ENCODE measurements around the gene HSPA4L.

Gene HSPA4L

GRCh38 chr4:127782275-127783025 lies at the start of gene HSPA4L:
TSS of gene HSPA4L (plus strand) at chr4:127782322. CDS start at chr4:127782551, 229 bp downstream.
- H3K4me3 ChIP-seq (ENCODE audit: low read depth, low read length) = peak within 1 kb of the TSS; percentile 90
- TF ChIP-seq, protein P1, sequence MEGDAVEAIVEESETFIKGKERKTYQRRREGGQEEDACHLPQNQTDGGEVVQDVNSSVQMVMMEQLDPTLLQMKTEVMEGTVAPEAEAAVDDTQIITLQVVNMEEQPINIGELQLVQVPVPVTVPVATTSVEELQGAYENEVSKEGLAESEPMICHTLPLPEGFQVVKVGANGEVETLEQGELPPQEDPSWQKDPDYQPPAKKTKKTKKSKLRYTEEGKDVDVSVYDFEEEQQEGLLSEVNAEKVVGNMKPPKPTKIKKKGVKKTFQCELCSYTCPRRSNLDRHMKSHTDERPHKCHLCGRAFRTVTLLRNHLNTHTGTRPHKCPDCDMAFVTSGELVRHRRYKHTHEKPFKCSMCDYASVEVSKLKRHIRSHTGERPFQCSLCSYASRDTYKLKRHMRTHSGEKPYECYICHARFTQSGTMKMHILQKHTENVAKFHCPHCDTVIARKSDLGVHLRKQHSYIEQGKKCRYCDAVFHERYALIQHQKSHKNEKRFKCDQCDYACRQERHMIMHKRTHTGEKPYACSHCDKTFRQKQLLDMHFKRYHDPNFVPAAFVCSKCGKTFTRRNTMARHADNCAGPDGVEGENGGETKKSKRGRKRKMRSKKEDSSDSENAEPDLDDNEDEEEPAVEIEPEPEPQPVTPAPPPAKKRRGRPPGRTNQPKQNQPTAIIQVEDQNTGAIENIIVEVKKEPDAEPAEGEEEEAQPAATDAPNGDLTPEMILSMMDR (IDR thresholded peaks at IDR 0.05; ENCODE audit: low read depth, low read length) = no peak

GRCh38 chr4:127732623-127733328 lies 49.3 kb upstream of the HSPA4L start:
- TF ChIP-seq, protein P1 (IDR thresholded peaks at IDR 0.05; ENCODE audit: low read depth, low read length) = peak; percentile 40; the same call in 1 of the 2 replicates
- H3K4me3 ChIP-seq (ENCODE audit: low read depth, low read length) = 0 out of 2 replicates have a peak overlapping the region, but pooled peaks have one; percentile 23

DNA sequence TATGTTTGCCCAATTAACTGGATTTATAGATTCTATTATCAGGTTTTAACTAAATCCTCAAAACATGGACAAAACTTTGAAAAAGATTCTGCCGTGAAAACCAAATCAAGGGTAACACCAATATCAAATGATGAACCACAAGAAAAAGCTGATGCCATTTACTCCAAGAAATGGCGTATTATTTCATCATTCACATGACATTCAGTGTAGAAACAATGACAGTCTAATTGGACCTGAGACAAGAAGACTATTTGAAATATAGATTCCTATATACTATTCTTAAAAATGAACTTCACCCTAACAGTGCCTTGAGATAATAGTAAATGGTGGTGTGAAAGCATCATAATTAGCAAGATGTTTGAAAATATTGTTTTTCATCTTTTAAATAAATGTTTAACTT lies 47.1 kb upstream of the HSPA4L start:
- H3K4me3 ChIP-seq (ENCODE audit: low read depth, low read length) = no peak overlapping the region
- TF ChIP-seq, protein P1 (IDR thresholded peaks at IDR 0.05; ENCODE audit: low read depth, low read length) = no peak

DNA sequence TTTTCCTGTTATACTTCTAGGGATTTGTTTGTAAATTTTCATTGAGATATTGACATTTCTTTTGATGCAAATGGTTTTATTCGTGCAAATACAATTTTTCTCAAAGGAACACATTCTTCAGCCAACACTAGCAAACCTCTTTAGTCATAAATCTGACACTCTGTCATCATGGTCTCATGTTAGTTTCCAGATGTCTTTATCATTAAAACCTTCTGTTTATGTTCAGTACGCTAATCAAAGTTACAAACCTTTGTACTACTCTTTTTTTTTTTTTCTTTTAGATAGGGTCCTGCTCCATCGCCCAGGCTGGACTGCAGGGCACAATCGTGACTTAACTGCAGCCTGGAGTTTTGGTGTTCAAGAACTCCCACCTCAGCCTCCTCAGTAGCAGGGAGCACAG lies 44.8 kb upstream of the HSPA4L start:
- H3K4me3 ChIP-seq (ENCODE audit: low read depth, low read length) = no peak overlapping the region
- TF ChIP-seq, protein P1 (IDR thresholded peaks at IDR 0.05; ENCODE audit: low read depth, low read length) = no peak

GRCh38 chr4:127741247-127741646 lies 40.9 kb upstream of the HSPA4L start:
- TF ChIP-seq, protein P1 (IDR thresholded peaks at IDR 0.05; ENCODE audit: low read depth, low read length) = no peak
- no peak overlapping the region for H3K4me3 ChIP-seq (ENCODE audit: low read depth, low read length)

GRCh38 chr4:127747883-127748282 lies 34.2 kb upstream of the HSPA4L start:
- no peak overlapping the region for H3K4me3 ChIP-seq (ENCODE audit: low read depth, low read length)
- TF ChIP-seq, protein P1 (IDR thresholded peaks at IDR 0.05; ENCODE audit: low read depth, low read length) = no peak

DNA sequence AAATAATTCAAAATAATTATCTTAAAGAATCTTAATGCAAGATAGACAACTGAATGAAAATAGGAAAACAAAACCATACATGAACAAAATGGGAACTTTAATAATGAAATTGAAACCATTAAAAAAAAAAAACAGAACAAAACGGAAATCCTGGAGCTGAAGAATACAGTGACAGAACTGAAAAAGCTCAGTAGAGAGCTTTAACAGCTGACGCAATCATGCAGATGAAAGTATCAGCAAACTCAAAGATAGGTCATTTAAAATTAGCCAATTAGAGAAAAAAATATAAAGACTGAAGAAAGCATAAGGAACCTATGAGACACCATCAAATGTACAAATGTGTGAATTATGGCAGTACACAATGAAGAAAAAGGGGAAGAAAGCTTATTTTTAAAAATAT lies 33.2 kb upstream of the HSPA4L start:
- TF ChIP-seq, protein P1 (IDR thresholded peaks at IDR 0.05; ENCODE audit: low read depth, low read length) = no peak

More for the DNA sequence above, 33.2 kb upstream of the HSPA4L start:
- no peak overlapping the region for H3K4me3 ChIP-seq (ENCODE audit: low read depth, low read length)

Measured in WI38 (cell line).